OCI-LY7 (cell line): ENCODE data around the gene SCGB1C2. TPM values are rescaled to one million over a fixed set of nuclear protein-coding genes. Genes with fewer than 3 reads are reported as not detected.

Experiments used
- BruUV-seq: library from RNA; stranded (reverse); fragments of 400-500 nt; replicated peaks from 2 replicates; lab custom pipeline; 2021; lab: Mats Ljungman, UMichigan
- CTCF ChIA-PET: fragments of 300-600 bp; sonication (Branson Sonifier 250); formaldehyde crosslinking; loops from one replicate; lab custom pipeline; 2022; ENCODE audit warnings: antibody characterized with exemption; ENCODE audit not compliant: unreplicated experiment; lab: Charles Lee
- POLR2A ChIA-PET: fragments of 300-600 bp; sonication (Branson Sonifier 250); formaldehyde crosslinking; loops from one replicate; lab custom pipeline; 2022; ENCODE audit warnings: antibody characterized with exemption; lab: Charles Lee
- DNase-seq: peaks from one replicate; pipeline ENCODE4 v3.0.0-alpha.2; 2015; ENCODE audit warnings: low spot score
- H2AFZ ChIP-seq: fragments of 200-600 bp; sonication (generic), shearing (Covaris generic); 2 replicates; pipeline ENCODE4 v1.6.1; 2014; ENCODE audit warnings: mild to moderate bottlenecking, antibody characterized with exemption, low read length, moderate library complexity
- H3K27ac ChIP-seq: fragments of 200-600 bp; sonication (generic); 2 replicates; pipeline ENCODE4 v1.5.1; 2014; ENCODE audit warnings: mixed run types, low read depth, mild to moderate bottlenecking, moderate library complexity, low read length, inconsistent platforms; ENCODE audit not compliant: poor library complexity, severe bottlenecking
- H3K36me3 ChIP-seq: fragments of 200-600 bp; sonication (generic); 2 replicates; pipeline ENCODE4 v1.6.1; 2014; ENCODE audit warnings: mild to moderate bottlenecking, antibody characterized with exemption, low read length, moderate library complexity, mixed read lengths; ENCODE audit not compliant: insufficient read depth
- H3K4me1 ChIP-seq: fragments of 200-600 bp; sonication (generic); 2 replicates; pipeline ENCODE4 v1.5.1; 2014; ENCODE audit warnings: mild to moderate bottlenecking, low read length; ENCODE audit not compliant: insufficient read depth, poor library complexity, severe bottlenecking
- H3K4me2 ChIP-seq: fragments of 200-600 bp; sonication (generic); 2 replicates; pipeline ENCODE4 v1.6.1; 2014; ENCODE audit warnings: mild to moderate bottlenecking, low read length
- H3K4me3 ChIP-seq: fragments of 200-600 bp; sonication (generic); 2 replicates; pipeline ENCODE4 v1.5.1; 2014; ENCODE audit warnings: mild to moderate bottlenecking, low read depth, low read length; ENCODE audit not compliant: poor library complexity, severe bottlenecking
- H3K79me2 ChIP-seq: fragments of 200-600 bp; sonication (generic); 2 replicates; pipeline ENCODE4 v1.6.1; 2016; ENCODE audit warnings: low read depth, mild to moderate bottlenecking, low read length, moderate library complexity, mixed read lengths; ENCODE audit not compliant: insufficient read depth
- H3K9me2 ChIP-seq: fragments of 200-600 bp; sonication (generic); 2 replicates; pipeline ENCODE4 v1.6.1; 2016; ENCODE audit warnings: mild to moderate bottlenecking, low read length, mixed read lengths; ENCODE audit not compliant: insufficient read depth
- H3K9me3 ChIP-seq: fragments of 200-600 bp; sonication (generic); 2 replicates; pipeline ENCODE4 v1.6.1; 2014; ENCODE audit warnings: mild to moderate bottlenecking, mixed run types, low read length, mixed read lengths
- H4K20me1 ChIP-seq: fragments of 200-600 bp; sonication (generic); 2 replicates; pipeline ENCODE4 v1.6.1; 2014; ENCODE audit warnings: mild to moderate bottlenecking, antibody characterized with exemption, low read length, moderate library complexity, mixed read lengths; ENCODE audit not compliant: insufficient read depth
- CTCF ChIP-seq: fragments of 200-600 bp; sonication (generic); conservative IDR thresholded peaks from 2 replicates; pipeline ENCODE4 v1.5.1; 2014; ENCODE audit warnings: mild to moderate bottlenecking, antibody characterized with exemption, low read length, moderate library complexity, mixed read lengths
- EZH2phosphoT487 ChIP-seq: fragments of 200-600 bp; sonication (generic); IDR thresholded peaks from 2 replicates; pipeline ENCODE4 v1.6.1; 2018; ENCODE audit warnings: low read depth, borderline replicate concordance, mild to moderate bottlenecking, mixed run types, antibody characterized with exemption, low read length, moderate library complexity, mixed read lengths
- intact Hi-C: fragments of 100-400 bp; cut with micrococcal nuclease; formaldehyde crosslinking; loops from one replicate; pipeline ENCODE4 v1.10.0; 2022; ENCODE audit not compliant: unreplicated experiment
- total RNA-seq, 2 experiments: library from RNA; depleted of rRNA in 1 of 2; stranded (reverse); fragments of >200 nt in 1 of 2; shearing (Covaris generic) in 1 of 2; gene quantifications; 2 replicates each; pipeline ENCODE4 v1.2.3, GENCODE V29; 2014 to 2022

SCGB1C2 gene
- total RNA-seq, 2 experiments from 2014 or later, result not detected

DNA sequence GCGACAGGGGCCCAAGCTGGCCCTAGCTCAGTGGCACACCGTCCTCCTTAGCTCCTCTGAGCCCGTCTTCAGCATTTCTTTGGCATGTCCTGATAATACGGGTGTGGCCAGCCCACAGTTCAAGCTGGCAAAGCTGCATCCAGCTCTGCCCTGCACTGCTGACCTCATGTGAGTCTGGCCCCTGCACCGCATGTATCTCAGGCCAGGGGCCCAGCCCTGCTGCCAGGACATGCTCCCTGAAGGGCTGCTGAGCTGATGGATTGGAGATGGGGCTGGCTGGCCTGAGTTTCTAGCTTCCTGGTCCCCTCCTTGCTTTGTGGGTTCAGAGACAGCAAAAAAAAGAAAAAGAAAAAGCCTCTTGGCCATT, 41.7 kb downstream of the SCGB1C2 start:
- no peaks in the 10 kb centered on the region for H3K79me2 ChIP-seq
- intact Hi-C loops, result no loop called here
- ChIA-PET POLR2A (no interaction called here), CTCF (no interaction called here)
- H3K4me3 ChIP-seq, result no peak overlapping the region
- no peak overlapping the region for H3K27ac ChIP-seq
- H3K4me2 ChIP-seq, result no peak overlapping the region
- no peaks in the 10 kb centered on the region for H4K20me1 ChIP-seq
- H3K36me3 ChIP-seq, result no peaks in the 10 kb centered on the region
- no peak for DNase-seq
- peaks cover 7% of the 10 kb centered on the region for H3K4me1 ChIP-seq
- no TSS peak for BruUV-seq
- no peaks in the 10 kb centered on the region for H3K9me2 ChIP-seq
- no peak overlapping the region for H2AFZ ChIP-seq
- TF ChIP-seq EZH2phosphoT487 (no peak), CTCF (no peak)
- no peaks in the 10 kb centered on the region for H3K9me3 ChIP-seq

DNA sequence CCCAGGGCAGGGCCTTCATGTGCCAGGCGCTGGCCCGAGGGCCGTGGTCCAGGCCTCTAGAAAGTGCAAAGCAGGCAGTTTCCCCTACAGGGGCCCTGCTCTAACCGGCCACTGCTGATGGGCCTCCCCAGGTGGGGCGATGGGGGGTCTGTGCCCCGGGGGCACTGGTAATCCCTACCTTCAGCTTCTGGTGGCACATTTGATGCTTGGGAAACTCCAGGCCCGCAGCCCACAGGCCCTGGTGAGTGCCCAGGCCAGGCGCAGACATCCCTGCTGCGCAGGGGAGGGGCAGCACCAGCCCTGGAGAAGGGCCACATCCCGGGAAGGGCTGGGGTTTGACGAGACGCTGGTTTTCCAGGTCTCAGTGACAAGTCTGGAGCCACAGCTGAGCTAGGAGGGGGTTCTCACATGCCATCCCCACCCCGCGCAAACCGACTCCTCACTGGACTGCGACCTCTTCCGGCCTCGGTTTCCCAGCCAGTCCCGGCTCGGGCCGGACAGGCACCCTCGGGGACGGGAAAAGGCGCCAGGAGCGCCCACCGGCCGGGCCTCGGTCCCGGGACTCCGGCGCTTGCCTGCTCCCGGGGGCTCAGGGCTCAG, 42.5 kb downstream of the SCGB1C2 start:
- no peaks in the 10 kb centered on the region for H3K9me2 ChIP-seq
- H4K20me1 ChIP-seq, result no peaks in the 10 kb centered on the region
- ChIA-PET CTCF (no interaction called here), POLR2A (no interaction called here)
- no TSS peak for BruUV-seq
- no peak for DNase-seq
- H3K4me1 ChIP-seq, result peaks cover 7% of the 10 kb centered on the region
- H2AFZ ChIP-seq, result no peak overlapping the region
- H3K27ac ChIP-seq, result no peak overlapping the region
- intact Hi-C loops, result no loop called here
- H3K9me3 ChIP-seq, result no peaks in the 10 kb centered on the region
- H3K36me3 ChIP-seq, result no peaks in the 10 kb centered on the region
- H3K79me2 ChIP-seq, result no peaks in the 10 kb centered on the region
- H3K4me3 ChIP-seq, result no peak overlapping the region
- TF ChIP-seq EZH2phosphoT487, result no peak
- TF ChIP-seq CTCF, result no peak
- no peak overlapping the region for H3K4me2 ChIP-seq

DNA sequence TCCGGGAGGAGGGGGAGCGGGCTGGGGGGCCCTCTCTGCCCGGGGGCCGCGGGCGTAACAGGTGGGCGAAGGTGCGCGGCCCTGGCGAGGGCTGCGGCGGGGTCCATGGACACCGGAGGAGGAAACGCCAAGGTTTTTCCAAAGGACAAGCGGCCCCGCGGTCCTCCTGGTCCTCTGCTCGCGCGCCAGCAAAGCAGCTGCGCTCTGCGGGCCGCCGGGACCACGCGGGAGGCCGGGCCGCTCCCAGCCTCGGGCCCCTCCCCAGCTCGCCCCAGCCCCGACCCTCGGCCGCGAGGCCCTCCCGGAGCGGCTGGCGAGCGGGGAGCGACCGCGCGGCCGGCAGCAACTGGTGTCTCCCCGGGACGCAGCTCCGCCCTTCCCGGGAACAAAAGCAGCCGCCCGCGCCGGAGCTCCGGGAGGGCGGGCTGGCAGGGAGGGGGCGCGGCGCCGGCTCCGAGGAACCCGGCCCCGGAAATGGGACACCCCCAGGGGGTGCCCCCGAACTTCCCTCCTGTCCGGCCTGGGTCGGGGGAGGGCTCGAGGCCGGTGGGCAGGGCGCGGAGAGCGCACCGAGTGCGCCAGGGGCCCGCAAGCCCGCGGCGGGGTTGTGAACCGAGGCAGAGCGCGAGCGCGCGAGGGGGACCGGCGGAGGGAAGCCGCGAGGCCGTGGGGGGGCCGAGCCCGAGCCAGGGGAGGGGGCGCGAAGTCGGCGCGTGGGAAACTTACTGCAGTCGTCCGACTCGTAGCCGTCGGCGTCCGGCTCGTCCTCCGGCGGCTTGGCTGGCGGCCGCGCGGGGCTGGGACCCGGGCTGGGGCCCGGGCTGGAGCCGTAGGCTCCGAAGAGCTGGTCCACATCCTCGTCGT, 43.2 kb downstream of the SCGB1C2 start:
- Histone ChIP-seq H3K9me2 (no peaks in the 10 kb centered on the region), H3K4me3 (no peak overlapping the region), H2AFZ (no peak overlapping the region), H3K4me1 (peaks cover 2% of the 10 kb centered on the region), H3K9me3 (no peaks in the 10 kb centered on the region), H3K4me2 (no peak overlapping the region), H3K27ac (no peak overlapping the region), H3K79me2 (no peaks in the 10 kb centered on the region), H4K20me1 (no peaks in the 10 kb centered on the region), H3K36me3 (no peaks in the 10 kb centered on the region)
- no TSS peak for BruUV-seq
- POLR2A ChIA-PET, result no interaction called here
- TF ChIP-seq EZH2phosphoT487 (no peak), CTCF (no peak)
- DNase-seq, result no peak
- CTCF ChIA-PET, result no interaction called here
- intact Hi-C loops, result no loop called here
